Stimulated activated CD8-positive, alpha-beta memory T cell treated with anti-CD3 and anti-CD28 coated beads, Interleukin-4, amount 100 ng/mL, for 48 hours (primary cell): ENCODE results near the gene RASL11B.

Experiments used
- DNase-seq: peaks from one replicate; pipeline ENCODE4 v3.0.0-alpha.2; 2020

Gene RASL11B

DNA sequence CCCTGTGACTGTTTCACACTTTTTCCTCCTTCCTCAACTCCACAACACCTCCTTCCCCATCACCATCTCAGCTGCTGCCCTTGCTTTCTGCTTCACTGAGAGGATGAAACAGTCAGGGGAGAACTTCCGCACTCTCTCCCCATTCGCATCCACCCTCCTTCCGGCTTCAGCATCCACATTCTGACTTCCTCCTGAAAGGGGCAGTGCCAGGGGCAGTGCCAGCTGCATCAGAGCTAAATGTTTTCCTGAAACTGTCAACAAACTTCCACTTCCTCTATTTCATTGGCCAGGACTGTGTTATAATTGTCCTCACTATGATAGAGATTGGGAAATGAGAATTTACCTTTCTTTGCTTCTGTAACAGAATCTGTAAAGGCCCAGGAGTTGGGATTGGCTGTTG lies 18.2 kb upstream of the RASL11B start:
- no peak for DNase-seq

DNA sequence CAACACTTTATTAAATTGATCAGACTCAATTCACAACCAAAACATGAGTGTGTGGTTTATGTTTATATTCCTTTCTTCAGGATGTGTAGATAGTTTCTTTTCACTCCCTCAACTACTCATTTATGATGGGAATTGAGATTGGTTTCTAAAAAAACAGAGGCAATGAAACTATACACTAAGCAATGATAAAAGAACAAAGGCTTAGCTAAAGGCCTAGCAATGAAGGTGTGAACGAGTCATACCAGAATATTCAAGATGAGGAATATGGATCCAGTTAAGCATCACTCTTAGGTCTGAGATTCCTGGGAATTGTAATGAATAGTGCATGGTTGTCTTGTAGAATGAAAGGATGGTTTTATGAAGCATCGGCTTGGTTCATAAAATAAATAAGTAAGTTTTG lies 17.5 kb upstream of the RASL11B start:
- DNase-seq, result no peak

DNA sequence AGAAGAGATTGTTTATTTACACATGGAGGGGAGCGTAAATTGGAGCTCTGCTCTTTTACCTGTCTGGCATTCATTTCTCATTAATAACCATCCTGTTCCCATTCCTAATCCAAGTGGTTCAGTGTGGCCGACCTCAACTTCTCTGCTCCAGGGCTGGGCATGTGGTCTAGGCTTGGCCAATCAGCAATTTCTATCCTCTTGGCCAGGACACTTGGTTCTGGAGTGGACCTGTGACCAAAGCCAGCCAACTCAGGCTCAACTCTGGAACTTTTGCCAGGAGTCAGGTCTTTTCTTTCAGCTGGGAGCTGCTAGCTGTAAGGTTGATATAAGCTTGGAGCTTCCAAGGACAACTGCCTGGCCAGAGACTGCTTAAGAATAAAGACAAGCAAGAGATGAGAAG lies 15.6 kb upstream of the RASL11B start:
- no peak for DNase-seq

DNA sequence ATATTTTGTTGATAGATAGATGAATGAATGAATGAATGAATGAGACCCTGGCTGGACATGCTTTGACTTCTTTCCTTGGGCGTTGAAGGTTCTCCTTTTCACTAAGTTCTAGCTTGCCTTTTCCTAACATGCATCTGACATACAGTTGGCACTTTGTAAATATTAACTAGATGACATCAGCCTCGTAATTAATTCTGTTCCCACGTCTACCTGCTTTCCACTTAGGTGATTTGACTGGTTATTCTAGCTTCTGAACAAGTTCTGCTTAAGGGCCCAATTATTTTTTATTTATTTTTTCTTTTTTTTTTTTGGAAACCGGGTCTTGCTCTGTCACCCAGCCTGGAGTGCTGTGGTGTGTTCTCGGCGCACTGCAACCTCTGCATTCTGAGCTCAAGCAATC lies 13.9 kb upstream of the RASL11B start:
- no peak for DNase-seq

DNA sequence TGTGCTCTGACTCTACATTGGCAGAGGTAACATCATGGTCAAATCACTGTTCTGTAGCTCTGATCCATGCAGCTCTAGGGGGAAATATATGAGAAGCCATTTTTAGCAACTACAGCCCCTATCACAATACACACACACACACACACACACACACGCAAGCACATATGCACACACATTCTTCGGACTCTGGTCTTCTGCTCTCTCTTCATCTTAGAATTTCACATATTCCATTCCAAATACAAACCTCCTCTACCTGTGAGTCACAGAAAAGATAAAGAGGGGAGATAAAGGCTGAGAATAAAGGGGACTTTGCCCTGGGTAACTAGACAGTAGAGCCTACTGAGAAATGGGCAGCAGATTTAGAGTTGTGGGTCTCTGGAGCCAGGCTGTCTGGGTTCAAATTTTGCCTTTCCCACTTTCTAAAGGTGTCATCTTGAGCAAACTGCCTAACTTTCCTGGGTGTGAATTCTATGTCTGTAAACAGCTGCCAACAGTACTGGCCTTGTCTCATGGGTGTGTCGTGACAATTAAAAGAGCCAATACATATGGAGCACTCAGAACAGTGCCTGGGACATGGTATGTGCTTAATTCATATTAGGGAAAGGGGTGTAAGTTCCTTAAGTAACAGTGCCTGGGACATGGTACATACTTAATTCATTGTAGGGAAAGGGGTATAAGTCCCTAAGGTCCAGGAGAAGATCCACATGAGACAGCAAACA lies 11.6 kb upstream of the RASL11B start:
- no peak for DNase-seq

DNA sequence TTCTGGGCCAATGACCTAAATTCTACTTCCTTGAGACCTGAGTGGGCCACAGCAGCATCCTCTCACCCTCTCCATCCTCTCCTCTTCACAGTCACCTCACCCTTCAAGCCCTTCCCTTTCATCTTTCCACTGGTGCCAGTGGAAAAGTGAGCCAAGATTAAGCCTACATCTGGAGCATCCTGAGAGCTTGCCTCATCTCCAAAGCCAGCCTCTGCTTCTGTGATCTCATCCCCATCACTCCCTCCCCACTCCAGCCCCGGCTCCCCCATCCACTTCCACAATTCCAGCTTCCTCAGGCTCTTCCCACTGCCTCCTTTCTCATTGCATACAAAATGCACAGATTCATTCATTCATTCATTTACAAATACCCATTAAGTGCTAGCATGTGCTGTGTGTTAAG lies 10.1 kb upstream of the RASL11B start:
- no peak for DNase-seq

DNA sequence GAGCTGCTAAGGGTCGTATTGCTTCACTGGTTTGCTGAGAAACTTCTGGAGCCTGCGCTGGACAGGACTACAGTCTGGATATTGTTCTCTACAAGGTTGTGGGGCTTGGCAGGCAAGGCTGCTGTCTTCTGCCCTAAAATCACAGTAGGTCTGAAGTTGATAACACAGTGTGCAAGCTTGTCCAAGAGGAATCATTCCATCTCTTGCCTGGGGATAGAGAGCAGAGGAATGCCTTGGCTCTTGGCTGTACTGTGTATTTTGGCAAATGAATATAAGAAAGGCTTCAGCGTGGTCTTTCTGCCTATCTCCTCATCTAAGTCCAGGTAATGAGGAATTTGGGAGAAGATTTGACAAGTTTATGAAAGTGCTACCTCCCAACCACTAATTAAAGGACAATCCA lies 9.4 kb upstream of the RASL11B start:
- no peak for DNase-seq

DNA sequence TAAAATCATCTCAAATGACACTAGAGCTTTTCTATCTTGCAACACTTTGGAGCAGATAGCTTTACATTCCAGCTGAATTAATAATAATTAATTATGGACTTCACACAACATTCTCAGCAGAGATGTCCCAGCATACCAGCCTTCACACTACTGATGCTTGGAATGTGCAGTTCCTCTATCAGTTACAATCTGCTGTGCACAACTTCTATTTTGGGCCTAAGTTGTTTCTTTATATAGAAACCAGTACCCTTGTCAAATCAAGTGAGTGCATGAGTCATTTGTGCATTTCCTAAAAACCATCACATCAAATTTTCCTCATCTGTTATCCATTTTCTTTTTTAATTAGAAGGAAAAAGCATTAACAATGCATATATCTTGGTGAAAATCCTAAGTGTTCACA lies 8.8 kb upstream of the RASL11B start:
- DNase-seq, result no peak

DNA sequence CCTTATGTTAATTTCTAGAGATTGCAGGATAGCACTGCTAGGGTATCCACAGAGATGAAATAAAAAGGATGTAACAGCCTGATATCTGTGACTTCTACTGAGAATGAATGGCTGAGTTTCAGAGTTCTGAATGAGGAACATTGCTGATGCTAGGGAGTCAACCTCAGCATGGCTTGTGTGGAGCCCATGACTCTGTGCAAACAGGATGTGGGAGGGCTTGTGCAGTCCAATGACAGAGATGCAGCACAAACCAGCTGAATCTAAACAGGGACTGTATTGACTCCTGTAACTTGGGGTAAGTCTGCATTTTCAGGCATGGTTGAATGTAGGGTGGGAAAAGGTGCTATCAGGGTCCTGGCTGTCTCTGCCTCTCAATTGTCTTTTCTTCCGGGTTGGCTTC lies 5.3 kb upstream of the RASL11B start:
- no peak for DNase-seq

DNA sequence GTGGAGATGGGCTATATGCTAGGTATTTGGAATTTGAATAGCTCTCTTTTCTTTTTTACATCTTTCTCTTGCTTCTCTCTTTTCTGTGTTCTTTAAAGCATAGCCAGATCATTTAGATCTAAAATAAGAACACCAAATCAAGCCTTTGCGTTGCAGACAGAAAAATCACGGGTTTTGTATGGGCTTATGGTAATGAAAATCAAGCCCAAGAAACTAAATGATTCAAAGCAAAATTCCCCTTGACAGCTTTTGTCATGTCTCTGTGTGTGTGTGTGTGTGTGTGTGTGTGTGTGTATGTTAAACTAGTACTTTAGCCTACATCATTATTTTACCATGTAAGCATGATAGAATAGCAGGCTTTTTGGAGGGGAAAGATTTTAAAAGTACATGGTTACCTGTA lies 1.8 kb upstream of the RASL11B start:
- no peak for DNase-seq

DNA sequence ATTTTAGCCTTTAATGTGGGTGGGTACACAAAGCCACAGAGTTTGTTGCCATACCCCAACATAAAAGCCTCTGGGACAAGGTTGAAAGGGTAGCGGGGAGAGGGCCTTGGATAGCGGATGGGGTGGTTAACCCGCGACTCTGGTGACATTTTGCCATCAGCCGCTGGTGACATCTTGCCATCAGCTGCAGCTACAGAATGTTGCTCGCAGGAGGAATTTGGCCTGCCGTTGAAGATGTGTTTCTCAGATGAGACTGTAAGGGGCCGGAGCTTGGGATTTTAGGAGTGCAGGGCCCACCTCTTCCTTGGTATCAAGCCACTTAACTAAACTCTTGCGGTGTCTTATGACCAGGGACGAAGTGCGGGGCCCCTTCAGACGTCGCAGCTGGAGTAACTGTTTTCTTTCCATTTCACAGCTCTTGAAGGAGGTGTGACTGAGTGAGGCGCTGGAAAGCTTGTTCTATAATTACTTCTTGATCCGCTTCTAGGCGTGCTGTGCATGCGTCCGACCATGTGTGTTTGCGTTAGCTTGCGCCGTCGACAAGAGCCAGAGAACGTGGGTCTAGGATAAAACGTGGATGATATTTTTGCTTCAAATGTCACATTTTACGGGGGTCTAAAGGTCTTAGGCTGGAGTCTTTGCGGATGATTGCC lies 820 bp upstream of the RASL11B start:
- no peak for DNase-seq

DNA sequence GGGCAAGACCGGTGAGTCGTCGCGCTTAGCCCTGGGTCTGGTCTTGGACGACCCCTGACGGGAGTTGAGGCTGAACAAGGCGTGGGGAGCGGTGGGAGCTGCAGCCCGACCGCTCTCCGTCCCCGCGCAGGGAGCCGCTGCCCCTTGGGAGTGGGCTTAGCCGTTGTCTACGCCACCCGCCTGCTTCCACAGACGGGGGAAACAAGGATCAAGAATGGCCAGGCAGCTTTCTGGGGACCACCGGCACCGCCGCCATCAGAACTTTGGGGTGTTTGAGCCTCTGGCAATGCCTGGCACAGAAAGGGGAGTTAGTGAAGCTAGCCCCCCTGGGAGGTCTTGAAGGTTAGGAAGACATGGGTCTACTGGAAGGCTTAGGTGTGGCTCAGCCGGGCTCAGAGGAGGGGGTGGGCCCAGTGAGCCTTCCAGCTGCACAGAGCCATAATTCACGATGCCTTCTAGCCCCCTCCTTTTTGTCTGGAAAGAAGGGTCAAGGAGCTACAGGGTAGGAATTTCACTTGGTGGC lies 583 bp downstream of the RASL11B start:
- no peak for DNase-seq

DNA sequence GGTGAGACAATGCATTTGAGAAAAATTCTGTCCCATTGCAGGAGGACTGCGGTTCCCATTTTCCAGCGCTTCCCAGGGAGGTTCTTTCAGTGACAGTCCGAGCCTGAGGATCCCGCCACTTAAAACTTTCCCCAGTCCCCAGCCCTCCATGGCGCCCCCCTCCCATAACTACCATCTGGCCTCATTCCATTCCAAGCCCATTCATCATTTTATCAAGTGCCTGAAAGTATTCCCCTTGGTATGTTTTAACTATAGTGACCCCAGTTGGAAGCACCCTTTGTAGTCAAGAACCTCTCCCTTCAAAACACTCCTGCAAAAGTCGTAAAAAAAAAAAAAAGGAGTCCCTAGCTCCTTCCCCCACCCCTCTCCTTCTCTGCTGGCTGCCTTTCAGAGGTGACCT lies 1.2 kb downstream of the RASL11B start:
- no peak for DNase-seq

DNA sequence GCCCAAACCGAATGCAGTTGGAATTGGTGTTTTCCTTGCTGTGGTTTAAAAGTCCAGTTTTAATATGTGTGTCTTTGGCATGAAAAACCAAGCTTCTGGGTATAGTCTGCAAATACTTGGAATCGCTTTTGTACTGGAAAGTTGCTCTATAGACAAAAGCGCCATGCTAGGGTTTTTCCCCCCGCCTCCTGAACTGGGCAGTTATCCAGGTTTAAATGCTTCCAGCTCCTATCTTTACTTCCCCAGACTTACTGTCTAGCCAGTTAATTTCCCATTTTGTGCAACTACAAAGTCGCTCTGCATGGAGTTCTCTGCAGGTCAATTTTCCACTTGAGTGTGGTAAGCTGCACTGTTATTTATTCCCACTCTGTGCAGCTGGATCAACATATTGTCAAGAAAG lies 2.7 kb downstream of the RASL11B start:
- DNase-seq, result no peak

DNA sequence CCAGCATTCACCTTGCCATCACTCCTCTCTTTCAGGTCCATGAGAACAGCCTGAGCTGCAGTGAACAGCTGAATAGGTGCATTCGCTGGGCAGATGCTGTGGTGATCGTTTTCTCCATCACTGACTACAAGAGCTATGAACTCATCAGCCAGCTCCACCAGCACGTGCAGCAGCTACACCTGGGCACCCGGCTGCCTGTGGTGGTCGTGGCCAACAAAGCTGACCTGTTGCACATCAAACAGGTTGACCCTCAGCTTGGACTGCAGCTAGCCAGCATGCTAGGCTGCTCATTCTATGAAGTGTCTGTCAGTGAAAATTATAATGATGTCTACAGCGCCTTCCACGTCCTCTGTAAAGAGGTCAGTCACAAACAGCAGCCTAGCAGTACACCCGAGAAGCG lies 3.2 kb downstream of the RASL11B start:
- DNase-seq, result no peak

DNA sequence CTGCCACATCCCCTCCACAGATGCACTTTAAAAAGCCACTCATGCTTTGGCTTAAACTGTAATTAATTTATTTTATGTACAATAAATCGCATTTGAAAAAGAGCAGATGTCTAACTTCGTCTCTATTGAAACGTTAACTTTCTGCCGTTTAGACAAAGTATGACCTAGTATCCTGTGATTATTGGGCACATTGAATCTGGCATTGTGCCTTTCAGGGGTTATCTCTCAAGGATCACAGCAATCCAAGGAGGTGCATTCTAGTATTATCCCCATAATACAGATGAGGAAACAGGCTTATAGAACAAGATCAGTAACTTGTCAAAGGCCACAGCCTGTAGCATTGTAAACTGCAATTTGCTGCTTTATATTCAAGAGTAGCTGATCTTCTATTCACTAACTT lies 4.6 kb downstream of the RASL11B start:
- no peak for DNase-seq

DNA sequence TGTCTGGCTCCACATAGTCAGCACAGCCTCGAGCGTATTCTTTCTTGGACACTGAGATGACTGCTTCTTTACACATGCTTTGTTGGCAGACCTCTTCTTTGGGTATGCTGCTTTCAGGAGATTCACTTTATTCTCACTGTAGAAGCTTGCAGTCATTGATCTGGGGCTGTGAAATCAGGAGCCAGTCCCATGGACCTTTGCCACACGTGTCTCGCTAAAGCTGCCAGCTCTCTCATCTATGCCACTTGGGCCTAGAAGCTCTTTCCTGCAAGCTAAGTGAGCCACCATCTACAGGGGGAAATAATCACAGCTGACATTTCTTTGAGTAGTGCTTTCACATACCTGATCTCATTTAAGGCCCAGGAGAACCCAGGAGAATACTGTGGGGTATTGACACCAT lies 5.0 kb downstream of the RASL11B start:
- DNase-seq, result no peak

DNA sequence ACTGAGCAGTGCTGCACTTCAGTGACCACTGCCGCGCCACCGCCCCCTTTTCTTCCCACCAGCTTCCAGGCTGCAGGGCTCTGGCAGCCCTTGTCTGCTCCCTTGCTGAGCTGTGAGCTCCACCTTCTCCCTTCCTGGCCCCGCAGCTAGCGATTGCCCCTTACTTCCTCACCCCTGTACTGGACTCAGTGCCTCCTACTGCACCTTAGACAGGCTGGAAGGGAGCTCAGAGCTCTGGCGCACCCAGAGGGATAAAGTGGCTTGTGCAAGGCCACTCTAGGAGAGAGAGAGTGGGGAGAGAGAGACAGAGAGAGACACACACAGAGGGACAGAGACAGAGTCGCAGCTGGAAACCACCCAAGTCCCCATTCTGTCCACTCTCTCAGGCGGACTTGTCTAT lies 6.0 kb downstream of the RASL11B start:
- no peak for DNase-seq

DNA sequence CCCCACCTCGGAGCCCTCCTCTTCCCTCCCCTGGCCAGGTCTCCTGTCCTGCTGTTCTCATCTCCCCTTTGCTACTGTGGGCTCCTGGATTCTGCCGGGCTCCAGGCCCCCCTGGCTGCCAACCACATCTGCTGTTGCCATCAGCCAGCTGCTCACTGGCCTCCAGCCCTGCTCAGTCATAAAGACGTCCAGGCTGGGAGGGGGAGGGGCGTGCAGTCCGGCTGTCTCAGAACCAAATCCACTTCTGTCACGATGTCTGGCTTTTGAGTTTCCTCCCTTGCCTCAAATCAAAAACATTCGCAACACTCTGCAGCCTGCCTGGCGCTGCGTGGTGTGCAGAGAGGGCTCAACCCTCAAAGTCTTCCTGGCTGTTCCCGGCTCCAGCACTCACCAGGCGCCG lies 7.1 kb downstream of the RASL11B start:
- no peak for DNase-seq

DNA sequence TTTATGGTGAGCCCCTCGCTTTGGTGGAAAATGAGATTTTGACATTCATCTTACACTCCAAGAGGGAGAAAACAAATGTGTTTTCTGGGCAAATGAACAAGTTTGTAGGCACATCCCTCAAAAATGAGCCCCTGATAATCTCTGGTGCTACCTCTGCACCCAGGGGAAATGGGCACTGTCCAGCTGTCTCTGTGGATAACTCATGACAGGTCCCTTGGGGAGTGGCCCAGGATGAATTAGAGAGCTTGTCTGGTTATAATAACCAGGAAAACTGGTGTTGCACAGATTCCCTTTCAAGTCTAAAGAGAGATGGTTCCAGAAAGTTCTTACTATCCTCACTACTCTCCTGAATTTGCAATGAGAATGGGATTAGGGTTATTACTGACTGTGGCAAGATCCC lies 7.5 kb downstream of the RASL11B start:
- no peak for DNase-seq

DNA sequence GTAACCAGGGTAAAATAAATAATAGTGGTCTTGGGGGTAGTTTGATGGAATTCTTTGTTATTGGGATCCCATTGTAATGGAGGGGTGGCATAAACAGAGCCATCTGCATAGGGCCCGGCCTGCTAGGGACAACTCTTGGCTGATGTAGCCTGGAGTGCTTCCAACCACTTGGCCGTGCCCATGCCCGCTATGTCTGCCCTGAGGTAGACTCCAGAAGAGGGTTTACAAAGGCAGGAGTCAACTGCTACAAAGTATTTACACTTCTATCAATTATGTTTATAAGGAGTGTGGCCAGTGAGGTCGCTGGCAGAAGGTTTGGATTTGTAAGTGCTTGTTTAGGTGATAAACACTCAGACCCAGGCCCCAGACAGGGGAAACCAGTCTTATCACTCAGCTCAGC lies 8.1 kb downstream of the RASL11B start:
- DNase-seq, result no peak

DNA sequence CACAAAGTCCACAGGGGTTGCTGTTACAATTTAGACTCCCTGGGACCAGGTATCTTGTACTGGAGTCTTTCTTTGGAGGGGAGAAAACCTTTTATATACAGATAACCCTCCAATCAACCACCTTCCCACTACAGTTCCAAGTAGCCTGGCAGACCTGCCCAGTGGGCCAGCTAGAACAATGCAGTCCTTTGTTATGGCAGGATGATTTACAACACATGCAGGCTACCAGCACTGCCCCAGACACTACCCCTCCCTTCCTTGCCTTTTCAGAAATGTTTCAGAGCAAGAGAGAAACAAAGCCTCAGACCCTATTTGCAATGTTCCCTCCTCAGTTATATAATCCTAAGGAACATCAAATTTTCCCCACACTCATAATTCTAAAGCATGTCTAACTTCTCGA lies 11.1 kb downstream of the RASL11B start:
- no peak for DNase-seq

DNA sequence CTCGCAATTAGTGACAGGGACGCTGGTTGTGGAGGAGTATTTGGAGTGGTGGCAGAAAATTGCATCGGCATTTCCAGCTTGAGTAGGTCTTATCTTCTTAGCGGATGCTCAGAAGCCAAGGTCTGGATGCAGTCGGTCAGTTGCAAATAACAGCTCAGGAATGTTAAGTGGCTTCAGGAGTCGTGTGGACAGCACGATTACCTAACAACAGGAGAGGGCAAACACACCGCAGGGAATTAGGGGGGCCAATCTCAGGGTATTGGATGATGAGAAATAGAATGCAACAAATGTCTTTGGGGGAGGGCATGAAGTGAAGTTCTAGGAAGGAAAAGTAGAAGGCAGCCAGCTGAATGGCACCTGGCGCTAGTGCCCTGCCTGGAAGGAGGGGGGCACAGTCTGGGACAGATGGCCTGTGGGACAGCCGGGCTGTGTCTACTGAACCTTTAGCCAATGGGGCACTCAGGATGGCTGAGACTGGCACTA lies 11.8 kb downstream of the RASL11B start:
- DNase-seq, result no peak

DNA sequence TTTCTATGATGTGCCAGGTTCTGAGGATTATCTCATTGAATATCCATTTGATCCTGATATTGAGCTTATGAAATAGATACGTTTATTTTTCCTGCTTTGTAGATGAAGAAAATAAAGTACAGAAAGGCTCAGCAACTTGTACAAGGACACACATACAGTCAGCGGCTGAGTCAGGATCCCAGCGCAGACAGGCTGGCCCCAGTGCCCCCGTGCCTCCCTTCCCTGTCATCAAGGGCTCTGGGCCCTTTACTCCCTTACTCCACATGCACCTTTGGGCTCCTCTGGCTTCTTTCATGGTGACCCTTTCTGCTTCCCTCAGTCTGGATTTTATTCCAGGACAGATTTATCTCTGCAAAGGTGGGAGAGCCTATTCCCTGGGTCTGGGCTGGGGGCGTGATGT lies 12.8 kb downstream of the RASL11B start:
- DNase-seq, result no peak

DNA sequence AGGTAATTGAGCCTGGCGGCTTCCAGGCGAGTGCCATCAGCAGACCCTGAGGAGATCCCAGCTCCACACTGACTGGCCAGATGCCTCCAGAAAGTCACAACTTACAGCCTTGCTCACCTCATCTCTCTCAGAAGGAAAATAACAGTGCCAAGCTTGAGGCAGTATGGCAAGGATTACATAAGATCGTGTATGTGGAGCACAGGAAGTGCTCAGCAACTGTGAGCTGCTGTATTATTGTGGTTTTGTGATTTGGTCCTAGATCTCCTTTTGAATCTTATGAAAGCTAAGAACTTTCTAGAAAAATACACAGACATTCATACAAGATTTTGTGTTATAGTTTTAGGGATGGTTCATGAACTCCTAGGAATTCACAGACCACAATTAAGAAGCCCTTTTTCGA lies 14.0 kb downstream of the RASL11B start:
- no peak for DNase-seq
